ENCODE results near the gene PITPNM3.

- TF ChIP-seq TCF4 (CRISPR knock-in tag; IDR thresholded peaks at IDR 0.05; ENCODE audit: borderline replicate concordance) (no peak), CSDC2 (CRISPR knock-in tag; IDR thresholded peaks at IDR 0.05) (no peak), BACH2 (CRISPR knock-in tag; IDR thresholded peaks at IDR 0.05; ENCODE audit: borderline replicate concordance) (no peak), SNAI2 (CRISPR knock-in tag; IDR thresholded peaks at IDR 0.05) (no peak), RARB (CRISPR knock-in tag; IDR thresholded peaks at IDR 0.05) (no peak), ZNF565 (CRISPR knock-in tag; conservative IDR thresholded peaks at IDR 0.05; ENCODE audit: low read depth) (no peak), ZNF70 (CRISPR knock-in tag; IDR thresholded peaks at IDR 0.05) (no peak)
- TF ChIP-seq, protein P1, sequence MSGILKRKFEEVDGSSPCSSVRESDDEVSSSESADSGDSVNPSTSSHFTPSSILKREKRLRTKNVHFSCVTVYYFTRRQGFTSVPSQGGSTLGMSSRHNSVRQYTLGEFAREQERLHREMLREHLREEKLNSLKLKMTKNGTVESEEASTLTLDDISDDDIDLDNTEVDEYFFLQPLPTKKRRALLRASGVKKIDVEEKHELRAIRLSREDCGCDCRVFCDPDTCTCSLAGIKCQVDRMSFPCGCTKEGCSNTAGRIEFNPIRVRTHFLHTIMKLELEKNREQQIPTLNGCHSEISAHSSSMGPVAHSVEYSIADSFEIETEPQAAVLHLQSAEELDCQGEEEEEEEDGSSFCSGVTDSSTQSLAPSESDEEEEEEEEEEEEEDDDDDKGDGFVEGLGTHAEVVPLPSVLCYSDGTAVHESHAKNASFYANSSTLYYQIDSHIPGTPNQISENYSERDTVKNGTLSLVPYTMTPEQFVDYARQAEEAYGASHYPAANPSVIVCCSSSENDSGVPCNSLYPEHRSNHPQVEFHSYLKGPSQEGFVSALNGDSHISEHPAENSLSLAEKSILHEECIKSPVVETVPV (CRISPR knock-in tag; IDR thresholded peaks at IDR 0.05): no peak
- TF ChIP-seq, protein P2, sequence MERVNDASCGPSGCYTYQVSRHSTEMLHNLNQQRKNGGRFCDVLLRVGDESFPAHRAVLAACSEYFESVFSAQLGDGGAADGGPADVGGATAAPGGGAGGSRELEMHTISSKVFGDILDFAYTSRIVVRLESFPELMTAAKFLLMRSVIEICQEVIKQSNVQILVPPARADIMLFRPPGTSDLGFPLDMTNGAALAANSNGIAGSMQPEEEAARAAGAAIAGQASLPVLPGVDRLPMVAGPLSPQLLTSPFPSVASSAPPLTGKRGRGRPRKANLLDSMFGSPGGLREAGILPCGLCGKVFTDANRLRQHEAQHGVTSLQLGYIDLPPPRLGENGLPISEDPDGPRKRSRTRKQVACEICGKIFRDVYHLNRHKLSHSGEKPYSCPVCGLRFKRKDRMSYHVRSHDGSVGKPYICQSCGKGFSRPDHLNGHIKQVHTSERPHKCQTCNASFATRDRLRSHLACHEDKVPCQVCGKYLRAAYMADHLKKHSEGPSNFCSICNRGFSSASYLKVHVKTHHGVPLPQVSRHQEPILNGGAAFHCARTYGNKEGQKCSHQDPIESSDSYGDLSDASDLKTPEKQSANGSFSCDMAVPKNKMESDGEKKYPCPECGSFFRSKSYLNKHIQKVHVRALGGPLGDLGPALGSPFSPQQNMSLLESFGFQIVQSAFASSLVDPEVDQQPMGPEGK (CRISPR knock-in tag; IDR thresholded peaks at IDR 0.05; ENCODE audit: borderline replicate concordance): no peak
These were observed 105.2 kb downstream of the PITPNM3 start for GRCh38 chr17:6450926-6451832.

Measured in SK-N-SH treated with all-trans-retinoic acid at 6 μM for 48 hours (cell line).